Stomach (tissue), 4 donors: Measurements from ENCODE around the gene PRXL2A.

Source experiments
- EP300 ChIP-seq: sonication (generic); formaldehyde crosslinking; IDR thresholded peaks from one replicate; pipeline ENCODE4 v1.6.1; 2017; ENCODE audit warnings: antibody characterized with exemption
- POLR2A ChIP-seq, 4 donors: fragments of 450-650 bp; IDR thresholded peaks; one replicate each; pipeline ENCODE4 v1.6.1; 2016; ENCODE audit warnings: antibody characterized with exemption in 4 of 4, control low read depth in 2 of 4, mild to moderate bottlenecking in 1 of 4, moderate library complexity in 1 of 4
- POLR2AphosphoS5 ChIP-seq, 3 donors: sonication (generic); formaldehyde crosslinking; IDR thresholded peaks; one replicate each; pipeline ENCODE4 v1.6.1; 2016; ENCODE audit warnings: antibody characterized with exemption in 3 of 3
- TF ChIP-seq, protein P1 (sequence below), 7 experiments: fragments of 450-650 bp in 4 of 7; fragments of 200-600 bp in 3 of 7; sonication (generic) in 3 of 7; IDR thresholded peaks; one replicate each; pipeline ENCODE4 v1.5.1; 2016 to 2019; ENCODE audit warnings: antibody characterized with exemption in 7 of 7, control low read depth in 2 of 7, mild to moderate bottlenecking in 1 of 7

GRCh38 chr10:80471715-80472233 is 63.4 kb downstream of the PRXL2A start:
- TF ChIP-seq, protein P1, sequence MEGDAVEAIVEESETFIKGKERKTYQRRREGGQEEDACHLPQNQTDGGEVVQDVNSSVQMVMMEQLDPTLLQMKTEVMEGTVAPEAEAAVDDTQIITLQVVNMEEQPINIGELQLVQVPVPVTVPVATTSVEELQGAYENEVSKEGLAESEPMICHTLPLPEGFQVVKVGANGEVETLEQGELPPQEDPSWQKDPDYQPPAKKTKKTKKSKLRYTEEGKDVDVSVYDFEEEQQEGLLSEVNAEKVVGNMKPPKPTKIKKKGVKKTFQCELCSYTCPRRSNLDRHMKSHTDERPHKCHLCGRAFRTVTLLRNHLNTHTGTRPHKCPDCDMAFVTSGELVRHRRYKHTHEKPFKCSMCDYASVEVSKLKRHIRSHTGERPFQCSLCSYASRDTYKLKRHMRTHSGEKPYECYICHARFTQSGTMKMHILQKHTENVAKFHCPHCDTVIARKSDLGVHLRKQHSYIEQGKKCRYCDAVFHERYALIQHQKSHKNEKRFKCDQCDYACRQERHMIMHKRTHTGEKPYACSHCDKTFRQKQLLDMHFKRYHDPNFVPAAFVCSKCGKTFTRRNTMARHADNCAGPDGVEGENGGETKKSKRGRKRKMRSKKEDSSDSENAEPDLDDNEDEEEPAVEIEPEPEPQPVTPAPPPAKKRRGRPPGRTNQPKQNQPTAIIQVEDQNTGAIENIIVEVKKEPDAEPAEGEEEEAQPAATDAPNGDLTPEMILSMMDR (IDR thresholded peaks at IDR 0.05) = no peak
- TF ChIP-seq POLR2A (IDR thresholded peaks at IDR 0.05) (no peak), POLR2AphosphoS5 (IDR thresholded peaks at IDR 0.05) (no peak), EP300 (no peak)
